Smooth muscle cell of the pulmonary artery (primary cell): Measurements from ENCODE around the gene SH3BGRL2. TPM values are rescaled to one million over a fixed set of nuclear protein-coding genes. Genes with fewer than 3 reads are reported as not detected.

Experiments used
- total RNA-seq: library from RNA; depleted of rRNA; stranded (reverse); fragments of >200 nt; gene quantifications from 2 replicates; pipeline ENCODE4 v1.2.3, GENCODE V29; 2014

Gene SH3BGRL2
- total RNA-seq = 2.2 and 2.4 TPM in 2 replicates

GRCh38 chr6:79630883-79631692 is at the start of gene SH3BGRL2:
TSS of gene SH3BGRL2 (plus strand) at chr6:79631329. CDS start at chr6:79631462, 133 bp downstream.

Other genes starting within 250 kb of the SH3BGRL2 start
- 4.3 and 6.1 TPM in 2 replicates for gene LCA5, start 93.9 kb upstream of the SH3BGRL2 start, total RNA-seq